Muscle of back (tissue), 11 donors: ENCODE data around the gene CNTNAP1. TPM values are rescaled to one million over a fixed set of nuclear protein-coding genes. Genes with fewer than 3 reads are reported as not detected.

Source experiments
- DNase-seq, 3 donors: peaks; one replicate each; pipeline versions ENCODE4 v3.0.0 to v3.0.0-alpha.2; 2013
- polyA plus RNA-seq, 10 donors: library from polyadenylated mRNA; unstranded; fragments of 120-200 nt; gene quantifications; one replicate each; pipeline ENCODE4 v1.2.1, GENCODE V29; 2013; ENCODE audit not compliant: insufficient read length in 10 of 10

CNTNAP1 gene
- polyA plus RNA-seq, 10 donors = 10.2 to 15.7 (median 11.9) TPM

DNA sequence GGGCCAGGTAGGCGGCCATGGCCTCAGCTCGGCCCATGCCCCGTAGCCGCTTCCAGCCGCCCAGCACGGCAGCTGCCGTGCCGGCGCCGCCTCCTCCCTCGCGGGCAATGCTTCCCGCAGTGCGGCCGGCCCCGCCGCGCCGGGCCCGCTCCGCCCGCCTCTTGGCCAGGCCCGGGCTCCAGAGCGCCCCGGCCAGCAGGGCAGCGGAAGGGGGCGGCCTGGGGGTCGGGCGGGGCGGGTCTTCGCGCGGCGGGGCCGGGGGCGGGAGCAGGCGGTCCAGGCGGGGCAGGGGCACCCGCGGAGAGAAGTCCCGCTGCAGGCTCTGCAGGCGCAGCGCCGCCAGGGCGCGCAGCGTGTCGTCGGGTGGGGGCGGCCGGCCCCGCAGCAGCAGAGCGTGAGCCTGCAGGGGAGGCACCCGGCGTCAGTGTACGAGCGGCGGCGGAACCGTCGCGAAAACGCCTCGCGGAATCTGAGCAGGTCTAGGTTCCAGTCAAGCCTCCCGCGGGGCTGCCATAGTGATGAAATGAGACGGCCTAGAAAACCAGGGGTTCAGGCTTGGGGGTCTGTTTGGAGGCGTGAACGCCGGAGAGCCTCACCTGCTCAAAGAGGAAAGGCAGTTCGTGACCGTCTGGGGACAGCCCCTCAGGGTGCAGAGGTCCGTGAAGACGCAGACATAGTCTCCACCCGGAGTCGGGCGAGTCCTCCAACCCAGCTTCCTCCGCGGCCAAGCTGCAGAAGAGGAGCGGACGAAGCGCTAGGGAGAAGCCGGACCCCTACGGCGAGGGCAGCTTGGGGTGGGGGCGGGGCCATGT lies 12.1 kb upstream of the CNTNAP1 start:
- DNase-seq = no peak

DNA sequence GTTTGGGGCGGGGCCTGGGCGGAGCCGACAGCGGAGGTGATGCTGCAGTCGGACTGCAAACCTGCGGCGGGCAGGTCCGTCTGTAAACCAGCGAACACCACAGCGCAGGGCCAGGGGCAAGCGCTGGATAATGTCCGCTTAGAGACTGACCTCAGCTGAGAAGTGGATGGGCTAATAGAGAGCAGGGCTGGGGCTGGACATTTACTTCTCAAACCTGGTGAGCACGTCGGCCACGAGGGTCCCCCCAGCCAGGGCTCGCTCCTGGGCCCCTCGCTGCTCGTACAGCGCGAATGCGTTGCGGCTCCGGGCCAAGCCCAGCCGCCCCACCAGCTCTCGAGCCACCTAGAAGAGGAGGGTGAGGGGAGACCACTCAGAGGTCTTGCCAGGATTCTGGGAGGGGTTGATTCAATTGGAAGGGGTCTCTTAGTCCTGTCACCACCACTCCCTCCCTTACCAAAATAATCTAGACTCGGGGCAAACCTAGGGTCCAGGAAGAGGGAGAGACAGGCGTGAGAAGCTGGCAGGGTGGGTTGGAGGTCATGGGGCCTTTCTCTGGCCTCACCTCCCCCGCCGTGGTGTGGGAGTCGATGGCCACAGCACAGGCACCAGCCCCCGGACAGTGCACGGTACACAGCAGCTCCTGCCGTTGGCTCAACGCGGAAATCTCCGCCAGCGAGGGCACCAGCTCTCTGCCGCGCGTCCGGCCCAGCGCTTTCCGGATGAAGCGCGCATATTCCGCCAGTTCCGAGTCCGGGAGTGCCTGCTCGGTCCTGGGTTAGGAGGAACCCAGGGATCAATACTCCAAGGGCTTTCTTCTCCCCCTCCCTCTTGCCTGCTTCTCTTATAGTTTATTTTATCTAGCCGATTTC lies 11.3 kb upstream of the CNTNAP1 start:
- DNase-seq = no peak

DNA sequence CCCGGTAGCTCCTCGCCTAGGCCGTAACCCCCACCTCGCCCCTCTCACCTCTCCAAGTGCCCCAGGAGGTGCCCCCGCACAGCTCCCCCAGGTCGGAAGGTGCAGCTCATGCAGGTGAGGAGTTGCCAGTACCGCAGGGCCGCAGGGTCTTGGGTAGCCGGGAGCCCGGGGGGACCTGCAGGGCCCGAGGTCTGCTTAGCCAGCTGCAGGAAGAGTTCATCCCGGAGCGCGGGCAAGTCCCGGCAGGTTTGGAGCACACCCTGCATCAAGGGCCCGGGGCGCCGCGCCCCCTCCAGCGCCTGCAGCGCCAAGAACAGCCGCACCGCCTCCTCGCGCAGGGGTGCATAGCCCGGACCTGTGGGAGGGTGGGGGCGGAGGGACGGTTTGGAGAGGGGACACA lies 10.3 kb upstream of the CNTNAP1 start:
- no peak for DNase-seq

DNA sequence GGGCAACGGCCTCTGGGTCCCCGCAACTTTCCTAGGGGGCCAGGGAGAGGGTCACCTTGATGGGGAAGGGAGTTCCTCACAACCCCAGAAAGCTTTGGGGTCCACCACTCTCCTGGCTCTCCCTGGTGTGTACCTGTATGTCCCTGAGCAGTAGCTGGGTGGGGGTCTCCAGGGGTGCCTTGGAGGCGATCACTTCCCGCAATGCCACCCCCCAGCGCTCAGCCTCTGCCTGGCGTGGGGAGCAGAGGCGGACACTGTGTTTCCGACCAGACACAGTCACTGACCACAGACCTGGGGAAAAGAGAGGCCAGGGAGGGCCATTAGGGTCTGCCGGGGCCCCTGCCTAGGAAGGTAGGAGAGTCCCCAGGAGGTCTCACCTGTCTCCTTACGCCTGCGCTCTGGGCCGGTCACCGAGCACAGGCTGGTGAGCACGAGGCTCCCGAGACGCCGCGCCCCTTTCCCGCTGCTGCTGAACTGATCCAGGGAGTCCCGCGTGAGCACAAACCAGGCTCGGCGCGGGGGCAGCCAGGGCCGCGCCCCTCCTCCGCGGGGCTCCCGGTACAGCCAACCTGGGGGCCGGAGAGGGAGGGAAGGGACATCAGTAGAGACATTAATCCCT lies 9.0 kb upstream of the CNTNAP1 start:
- DNase-seq = no peak

DNA sequence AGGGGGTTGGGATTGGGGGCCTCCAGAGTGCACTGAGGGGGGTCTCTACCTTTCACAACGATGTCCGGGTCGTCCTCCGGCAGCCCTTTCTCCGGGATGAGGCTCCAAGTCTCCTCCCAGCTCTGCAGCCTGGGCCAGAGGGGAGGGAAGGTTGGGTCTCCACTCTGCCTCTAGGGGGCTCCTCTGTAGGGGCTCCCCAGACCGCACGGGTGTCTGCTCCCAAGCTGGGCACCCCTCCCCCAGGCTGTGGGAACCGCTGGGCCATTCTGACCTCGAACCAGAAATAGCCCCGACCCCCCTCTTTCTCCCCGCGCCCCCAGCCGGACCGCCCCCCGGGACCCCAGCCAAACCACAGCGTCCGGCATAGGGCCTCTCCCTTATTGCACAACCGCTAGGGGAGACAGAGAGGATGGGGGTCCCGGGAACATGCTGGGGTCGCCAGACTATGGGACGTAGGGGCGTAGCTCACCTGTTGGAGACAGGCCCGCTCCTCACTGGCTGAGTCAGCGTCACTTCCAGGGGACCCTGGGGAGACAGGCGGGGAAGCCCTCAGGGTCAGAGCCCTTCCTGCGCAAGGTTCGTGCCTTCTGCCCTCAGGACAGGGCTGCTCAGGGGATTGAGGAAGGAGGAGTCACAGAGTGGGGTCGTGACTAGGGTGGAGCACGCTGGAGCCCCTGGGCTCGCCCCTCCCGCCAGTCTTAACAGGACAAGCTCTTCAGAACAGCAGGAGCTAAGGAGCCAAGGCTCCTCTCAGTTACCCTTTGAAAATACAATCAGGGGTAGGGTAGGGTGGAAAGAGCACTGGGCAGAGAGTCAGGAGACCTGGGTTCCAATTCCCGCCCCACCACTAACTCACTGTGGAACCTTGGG lies 8.2 kb upstream of the CNTNAP1 start:
- DNase-seq = peak in 2 of 3 donors; percentile 36 to 64

DNA sequence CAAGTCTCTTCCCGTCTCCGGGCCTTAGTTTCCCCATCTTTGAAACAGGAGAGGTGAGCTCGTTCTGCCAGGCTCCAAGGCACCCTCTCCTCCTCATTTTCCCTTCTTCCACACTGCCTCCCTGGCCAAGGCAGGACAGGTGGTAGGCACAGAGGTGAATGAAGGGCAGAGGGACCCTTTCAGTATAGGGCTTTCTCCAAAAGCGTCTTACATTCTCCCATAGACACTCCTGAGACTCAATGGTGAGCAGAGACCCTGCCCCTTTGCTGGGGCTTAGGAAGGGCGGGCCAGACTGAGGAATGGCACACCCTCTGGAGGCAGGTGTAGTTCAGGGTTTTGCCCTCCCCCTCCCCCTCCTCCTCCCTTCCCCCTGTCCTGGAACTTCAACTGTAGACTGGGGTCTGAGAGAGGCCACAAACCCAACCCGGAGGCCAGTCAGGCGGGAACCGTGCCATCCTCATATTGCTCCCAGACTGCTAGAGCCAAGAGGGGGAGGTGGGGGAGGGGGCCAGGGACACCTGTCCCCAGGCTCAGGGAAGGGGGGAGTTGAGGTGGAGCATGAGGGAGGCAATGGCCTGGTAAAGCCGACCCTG lies 7.5 kb upstream of the CNTNAP1 start:
- peak in 1 of 3 donors; percentile 62 for DNase-seq

DNA sequence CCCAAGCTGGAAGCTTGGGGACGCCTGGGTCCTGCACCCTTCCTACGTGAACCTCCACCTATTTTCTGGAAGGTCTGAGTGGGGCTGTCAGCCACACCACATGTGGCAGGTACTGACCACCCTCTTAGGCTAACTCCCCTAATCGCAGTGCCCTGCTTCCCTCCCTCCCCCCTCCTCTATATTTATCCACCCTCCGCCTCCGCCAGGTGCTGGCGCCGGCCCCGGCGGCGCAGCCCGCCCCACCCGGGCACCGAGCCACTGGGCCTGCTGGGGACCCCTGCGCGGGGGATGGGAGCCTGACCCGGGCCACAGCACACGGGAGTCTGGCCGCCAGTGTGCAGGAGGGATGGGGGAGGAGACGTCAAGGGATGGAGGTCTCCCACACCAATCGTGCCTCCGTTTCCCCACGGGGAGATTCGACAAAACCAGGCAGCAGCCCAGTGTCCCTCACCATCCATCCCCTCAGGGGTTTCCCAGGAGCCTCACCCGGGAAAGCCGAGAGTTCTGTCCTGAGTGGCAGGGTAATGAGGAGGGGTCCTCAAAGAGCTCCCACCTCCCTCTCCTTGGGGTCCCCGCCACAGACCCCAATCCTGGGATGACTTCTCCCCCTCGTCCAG lies 6.9 kb upstream of the CNTNAP1 start:
- peak in 2 of 3 donors; percentile 56 to 57 for DNase-seq

DNA sequence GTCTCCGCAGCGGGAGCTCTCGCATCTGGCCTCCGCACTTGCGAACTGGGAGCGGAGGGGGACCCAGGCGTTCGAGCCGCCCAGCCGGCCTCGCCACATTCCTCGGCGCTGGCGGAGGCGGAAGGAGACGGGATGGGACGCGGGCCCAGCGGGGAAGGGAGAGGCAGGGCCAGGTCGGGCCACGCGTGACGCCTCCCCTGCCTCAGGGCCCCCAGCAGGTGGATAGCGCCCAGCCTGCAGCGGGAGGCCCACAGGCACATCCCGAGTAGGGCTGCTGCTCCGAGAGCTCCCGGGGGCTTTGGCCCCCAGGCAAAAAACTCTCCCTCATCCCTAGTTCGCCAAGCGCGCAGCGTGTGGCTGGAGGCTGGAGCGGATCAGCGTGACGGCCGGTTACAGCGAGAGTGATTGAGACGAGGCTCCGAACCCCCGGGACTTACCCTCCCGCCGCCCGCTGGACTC lies 6.3 kb upstream of the CNTNAP1 start:
- DNase-seq = no peak

DNA sequence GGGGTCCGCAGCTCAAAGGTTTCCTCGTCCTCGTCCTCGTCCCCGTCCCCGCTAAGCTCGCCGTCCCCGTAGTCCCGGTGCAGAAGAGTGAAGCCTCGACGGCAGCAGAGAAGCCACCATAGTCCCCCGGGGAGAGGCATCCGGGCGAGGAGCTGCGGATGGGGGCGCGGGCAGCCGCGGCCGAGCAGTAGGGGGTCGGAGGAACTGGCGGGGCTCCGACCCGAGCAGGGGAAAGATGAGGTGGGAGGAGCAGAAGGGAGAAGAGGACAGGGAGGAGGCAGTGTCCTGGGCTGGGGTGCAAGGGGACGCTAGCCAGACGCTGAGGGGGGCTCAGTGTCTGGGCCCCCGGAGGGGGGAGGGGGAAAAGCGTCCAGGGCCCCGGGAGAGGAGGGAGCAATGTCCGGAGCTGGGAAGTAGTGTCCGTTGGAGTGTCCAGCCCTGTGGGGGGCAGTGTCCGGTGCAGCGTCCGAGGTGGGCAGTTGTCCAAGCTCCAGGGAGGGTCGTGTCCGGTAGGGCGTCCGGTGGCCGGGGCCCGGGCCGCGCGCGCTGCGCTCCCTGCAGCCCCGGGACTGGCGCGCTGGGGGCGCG lies 5.8 kb upstream of the CNTNAP1 start, which contains the start of gene PLEKHH3:
Gene PLEKHH3, minus strand, starts transcription at position 571 of the 588 bp plus-strand sequence. Its CDS starts 431 bp downstream, at position 140.
- peak in 1 of 3 donors; percentile 94 for DNase-seq

DNA sequence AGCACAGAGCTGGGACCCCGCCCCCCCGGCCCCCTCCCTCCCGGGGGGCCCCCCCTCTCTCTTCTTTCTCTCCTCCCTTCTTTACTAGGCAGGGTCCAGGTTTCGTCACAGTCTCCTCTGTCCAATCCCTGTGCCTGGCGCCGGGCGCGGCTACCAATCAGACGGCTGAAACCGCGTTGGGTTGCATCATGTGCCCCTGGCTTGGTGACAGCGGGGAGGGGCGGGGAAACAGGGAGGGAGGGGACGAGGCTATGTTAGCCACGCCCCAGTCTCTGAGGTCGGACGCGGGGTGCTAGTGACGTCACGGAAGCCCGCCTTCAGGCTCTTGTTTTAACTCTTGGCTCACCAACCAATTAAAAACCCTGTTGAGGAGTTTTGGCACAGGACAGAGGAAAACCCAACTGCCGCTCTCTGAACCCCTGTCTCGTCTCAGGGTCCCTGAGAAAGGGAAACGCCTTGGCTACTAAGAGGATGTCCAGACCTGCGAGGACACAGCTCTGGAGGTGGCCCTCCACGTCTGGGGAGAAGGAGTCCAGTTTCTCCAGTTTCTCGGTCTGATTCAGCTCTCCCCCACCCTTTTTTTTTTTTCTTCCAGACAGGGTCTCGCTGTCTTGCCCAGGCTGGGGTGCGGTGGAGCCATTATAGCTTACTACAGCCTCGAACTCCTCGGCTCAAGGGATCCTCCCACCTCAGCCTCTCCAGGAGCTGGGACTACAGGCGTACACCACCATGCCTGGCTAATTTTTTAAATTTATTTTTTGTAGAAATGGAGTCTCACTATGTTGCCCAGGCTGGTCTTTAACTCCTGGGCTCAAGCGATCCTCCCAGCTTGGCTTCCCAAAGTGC lies 5.1 kb upstream of the CNTNAP1 start:
- peak; percentile 100 for DNase-seq

DNA sequence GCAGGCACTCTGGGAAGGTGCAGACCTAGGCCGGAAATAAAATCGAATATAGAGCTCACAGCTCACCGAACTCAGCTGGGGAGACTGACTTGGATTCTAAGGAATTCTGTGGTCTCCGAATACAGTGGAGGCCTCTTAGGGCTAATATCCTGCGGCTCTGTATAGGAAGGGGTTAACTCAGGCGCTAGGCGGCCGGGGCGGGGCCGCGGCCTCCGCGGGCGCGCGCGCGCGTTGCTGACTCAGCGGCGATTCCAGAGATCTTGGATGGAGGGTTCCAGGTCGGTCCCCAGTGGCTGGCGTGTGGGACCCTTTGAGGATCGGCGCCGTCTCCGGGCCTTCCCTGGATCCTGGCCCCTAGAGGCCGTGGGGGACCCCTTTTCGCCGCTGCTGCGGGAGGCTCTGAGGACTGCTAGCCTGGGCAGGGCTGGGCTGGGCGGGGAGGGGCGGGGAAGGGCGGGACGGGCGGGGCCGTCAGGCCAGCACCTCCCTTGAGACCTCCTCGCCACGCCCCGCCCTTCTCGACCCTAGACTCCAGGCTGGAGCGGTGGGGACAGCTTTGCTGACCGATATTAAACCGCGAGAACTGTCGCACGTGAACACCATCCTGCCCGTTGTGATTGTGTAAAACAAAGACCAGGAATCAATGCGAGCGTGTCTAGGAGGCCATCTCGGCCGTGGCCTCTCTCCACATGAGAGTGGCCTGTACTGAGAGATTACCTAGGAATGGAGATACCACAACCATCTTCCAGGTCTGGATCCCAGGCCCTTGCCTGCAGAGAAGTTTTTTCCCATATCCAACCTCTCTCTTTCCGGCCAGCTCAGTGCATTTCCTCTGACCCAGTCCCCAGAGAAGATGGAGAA lies 4.2 kb upstream of the CNTNAP1 start:
- peak; percentile 90 to 97 (median 92) for DNase-seq

DNA sequence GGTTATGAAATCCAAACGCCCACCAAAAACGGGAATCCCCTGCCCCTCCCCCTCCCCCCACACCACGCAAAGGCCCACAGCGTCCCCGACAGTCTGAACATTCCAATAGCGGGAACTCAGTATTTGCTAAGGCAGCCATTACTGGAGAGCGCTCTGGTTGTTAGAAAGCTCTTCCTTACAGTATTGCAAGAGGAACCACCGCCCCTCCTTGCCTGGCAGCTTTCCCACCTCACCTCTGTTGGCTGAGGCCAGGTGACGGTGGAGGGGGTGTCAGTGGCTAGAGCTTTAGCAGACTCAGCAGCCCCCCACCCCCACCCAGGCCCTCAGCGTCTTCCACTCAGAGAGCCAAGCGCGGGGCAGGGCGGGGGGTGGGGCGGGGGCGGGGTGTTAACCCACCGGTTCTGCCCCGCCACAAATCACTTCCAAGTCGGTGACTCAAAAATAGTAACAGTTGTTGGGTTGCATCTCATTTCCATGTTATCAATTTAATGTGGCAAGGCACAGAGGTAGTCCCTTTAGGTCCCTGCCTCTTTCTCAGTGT lies 3.3 kb upstream of the CNTNAP1 start:
- peak in 2 of 3 donors; percentile 46 to 73 for DNase-seq

DNA sequence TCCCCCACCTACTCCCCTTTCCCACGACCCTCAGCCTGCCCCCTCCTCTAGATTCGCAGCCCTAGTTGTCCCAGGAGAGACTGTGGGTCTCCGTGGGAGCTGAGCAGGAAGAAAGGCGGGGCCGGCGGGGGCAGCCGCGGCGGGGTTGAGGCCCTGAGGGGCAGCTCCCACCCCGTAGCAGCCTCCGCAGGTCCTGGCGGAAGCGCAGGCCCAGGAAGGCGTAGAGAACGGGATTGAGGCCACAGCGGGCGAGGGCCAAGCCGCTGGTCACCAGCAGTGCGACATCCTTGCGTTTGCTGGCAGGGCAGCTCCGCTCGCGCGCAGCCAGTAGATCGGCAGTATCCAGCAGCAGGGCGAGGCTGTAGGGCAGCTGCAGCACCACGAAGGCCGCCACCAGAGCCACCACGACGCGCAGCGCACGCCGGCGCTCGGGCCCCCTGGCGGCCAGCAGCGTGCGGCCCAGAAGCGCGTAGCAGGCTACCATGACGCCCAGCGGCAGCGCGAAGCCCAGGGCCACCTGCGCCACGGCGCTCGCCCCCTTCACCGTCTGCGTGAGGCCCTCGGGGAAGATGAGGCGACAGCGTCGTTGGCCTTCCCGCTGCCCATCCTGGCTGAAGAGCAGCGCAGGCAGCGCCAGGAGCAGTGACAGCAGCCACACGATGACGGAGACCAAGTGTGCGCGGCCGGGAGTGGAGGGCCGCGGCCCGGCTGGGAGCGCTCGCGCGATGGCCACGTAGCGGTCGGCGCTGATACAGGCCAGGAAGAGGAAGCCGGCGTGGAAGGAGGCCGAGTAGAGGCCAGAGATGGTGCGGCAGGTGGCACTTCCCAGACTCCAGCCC lies 2.6 kb upstream of the CNTNAP1 start:
- DNase-seq = peak; percentile 78 to 95 (median 87)

DNA sequence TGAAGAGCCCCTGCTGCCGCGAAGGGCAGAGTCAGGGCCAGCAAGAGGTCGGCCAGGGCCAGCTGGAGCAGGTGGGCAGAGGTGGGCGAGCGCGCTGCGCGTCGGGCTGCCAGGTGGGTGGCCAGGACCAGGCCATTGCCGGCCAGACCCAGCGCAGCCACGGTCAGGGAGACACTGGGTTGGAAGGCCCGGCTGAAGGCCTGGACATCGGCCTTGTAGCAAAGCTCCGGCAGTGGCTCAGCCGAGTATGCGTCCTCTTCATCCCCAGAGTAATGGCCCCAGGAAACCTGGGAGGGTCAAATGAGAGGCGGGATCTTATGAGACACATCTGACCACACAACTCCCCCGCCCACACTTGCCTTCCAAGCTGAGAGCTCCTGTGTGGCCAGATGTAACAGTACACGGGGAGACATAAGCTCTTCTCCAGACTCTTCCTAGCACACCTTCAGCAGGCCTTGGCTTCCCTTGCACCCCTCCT lies 2.0 kb upstream of the CNTNAP1 start:
- peak in 1 of 3 donors; percentile 47 for DNase-seq

DNA sequence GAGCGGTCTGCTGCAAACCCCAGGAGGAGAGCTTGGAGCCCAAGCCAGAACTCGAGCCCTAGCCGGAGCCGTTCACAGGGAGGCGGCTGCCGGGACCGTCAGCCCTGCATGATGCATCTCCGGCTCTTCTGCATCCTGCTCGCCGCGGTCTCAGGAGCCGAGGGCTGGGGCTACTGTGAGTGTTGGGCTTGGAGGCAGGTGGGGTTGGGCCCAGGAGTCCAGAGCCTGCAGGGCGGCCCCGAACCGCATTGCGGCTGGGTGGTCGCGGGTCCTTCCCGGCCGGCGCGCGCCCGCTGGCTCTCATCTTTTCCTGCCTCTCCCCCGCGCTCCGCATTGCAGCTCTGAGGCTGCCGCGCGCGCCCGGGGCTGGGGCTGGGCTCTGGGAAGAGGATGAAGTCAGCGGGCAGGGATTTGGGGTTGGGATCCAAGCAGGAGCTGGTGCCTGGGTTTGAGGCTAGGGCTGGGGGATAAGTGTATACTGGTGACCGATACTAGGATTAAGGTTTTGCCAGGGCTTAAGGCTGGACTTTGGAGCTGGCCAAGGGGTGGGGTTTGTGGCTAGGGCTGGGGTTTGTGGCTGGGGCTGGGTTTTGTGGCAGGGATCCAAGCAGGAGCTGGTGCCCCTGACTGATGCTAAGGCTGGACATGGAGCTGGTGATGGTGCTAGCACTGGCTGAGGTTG lies 532 bp downstream of the CNTNAP1 start:
- DNase-seq = peak in 2 of 3 donors; percentile 66 to 89
